Activated gamma-delta T cell treated with Interleukin-2 at 50 U/mL for 16 hours (primary cell): ENCODE data around the gene COL19A1.

Source experiments
- DNase-seq: peaks from one replicate; pipeline ENCODE4 v3.0.0-alpha.2; 2020

The COL19A1 gene

DNA sequence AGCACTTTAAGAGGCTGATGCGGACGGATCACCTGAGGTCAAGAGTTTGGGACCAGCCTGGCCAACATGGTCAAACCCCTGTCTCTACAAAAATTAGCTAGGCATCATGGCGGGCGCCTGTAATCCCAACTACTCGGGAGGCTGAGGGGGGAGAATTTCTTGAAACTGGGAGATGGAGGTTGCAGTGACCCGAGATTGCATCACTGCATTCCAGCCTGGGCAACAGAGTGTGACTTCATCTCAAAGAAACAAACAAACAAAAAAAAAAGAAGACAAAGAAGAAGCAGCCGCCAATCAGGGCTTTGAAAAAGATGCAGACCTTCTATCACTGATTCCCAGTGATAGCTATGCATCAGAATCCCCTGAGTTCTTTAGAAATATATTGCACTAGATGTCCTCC is 379.8 kb downstream of the COL19A1 start:
- DNase-seq = no peak

DNA sequence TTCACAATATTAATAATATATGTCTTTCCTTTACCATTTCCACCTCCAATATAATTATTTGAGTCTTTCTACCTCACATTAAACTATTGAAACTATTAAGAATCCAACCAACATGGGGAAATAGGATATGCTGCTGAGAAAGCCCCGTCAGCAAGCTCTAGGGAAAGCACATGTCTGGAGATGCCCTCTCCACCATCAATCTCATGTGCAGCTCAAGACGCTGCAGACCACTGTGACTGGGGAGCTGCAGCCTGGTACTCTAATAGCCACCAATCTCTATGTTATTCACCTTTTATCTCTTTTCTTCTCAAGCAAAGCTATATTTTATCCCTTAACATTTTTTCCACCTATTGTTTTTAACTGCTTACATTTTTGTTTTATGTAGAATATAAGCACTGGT is 386.2 kb downstream of the COL19A1 start:
- no peak for DNase-seq

DNA sequence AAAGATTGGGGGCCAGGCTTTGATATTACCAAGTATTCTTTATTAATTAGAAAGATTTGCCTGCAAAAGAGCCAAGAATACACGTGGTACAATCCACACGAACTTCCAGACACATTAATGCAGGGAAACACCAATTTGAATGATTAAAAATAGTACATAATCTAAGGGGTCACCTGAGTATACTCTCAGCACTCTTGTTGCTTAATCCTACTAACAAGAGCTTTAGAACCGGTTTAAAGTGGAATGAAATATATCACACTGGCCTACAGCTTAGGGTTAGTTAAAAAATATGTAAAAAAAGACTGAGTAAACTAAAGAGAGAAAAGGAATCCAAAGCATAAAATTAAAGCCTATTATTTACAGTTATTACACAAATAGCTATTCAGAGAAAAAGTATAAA is 387.6 kb downstream of the COL19A1 start:
- DNase-seq = no peak

DNA sequence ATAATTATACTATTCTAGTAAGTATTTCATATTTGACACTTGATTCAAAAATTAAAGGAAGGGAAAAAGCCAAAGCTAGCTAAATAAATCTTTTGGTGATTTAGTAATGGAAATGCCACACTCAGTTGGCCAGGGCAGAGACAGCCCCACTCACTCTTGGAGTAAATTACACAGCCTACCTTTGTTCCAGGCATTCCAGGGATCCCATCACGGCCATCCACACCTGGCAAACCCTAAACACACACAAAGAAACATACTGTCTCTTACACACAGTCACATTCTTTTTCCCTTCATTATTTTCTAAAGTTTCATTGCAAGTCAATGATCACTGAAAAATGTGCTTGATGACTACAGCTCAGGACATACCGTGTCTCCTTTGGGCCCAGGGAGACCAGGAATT is 388.4 kb downstream of the COL19A1 start:
- DNase-seq = no peak

DNA sequence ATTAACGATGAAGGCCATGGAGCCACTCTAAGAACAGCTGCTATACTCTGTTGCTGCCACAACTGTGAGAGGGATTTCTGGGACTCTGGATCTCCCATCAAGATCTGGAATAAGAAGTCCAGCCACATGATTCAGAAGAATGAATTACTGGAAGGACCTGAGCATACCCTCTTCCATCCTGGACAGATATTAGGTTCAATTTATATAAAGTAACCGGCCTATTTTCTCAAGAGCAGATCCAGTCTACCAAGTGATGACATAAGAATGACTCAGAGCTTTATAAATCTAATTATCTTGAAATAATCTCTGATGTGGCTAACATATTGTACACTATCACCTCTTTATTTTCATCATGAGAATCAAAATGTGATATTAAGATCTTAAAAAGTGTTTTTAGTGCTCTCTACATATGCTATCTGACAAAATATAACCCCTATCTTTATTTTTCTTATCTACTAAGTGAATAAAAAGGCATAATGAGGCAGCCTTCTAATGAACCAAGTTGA is 391.5 kb downstream of the COL19A1 start:
- DNase-seq = no peak

DNA sequence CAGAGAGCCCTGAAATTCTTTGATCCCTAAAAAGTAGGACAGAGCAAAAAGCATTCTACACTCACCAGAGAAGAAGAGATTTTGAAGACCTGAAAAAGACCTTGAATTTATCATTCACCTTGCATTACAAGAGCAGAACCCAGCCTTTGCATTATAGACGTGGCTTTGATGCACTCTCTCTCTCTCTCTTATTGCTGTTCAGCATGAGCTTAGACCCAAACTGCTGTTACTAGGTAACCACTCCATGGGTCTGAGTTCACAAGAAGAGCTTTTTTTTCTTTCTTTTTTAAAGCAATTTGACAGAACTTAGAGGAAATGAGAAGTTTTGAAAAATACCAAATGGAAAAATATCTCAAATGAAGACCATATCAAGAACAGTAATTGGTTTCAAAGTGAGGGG is 392.1 kb downstream of the COL19A1 start:
- DNase-seq = no peak
